ENCODE data around the gene SESN1.

Gene SESN1

DNA sequence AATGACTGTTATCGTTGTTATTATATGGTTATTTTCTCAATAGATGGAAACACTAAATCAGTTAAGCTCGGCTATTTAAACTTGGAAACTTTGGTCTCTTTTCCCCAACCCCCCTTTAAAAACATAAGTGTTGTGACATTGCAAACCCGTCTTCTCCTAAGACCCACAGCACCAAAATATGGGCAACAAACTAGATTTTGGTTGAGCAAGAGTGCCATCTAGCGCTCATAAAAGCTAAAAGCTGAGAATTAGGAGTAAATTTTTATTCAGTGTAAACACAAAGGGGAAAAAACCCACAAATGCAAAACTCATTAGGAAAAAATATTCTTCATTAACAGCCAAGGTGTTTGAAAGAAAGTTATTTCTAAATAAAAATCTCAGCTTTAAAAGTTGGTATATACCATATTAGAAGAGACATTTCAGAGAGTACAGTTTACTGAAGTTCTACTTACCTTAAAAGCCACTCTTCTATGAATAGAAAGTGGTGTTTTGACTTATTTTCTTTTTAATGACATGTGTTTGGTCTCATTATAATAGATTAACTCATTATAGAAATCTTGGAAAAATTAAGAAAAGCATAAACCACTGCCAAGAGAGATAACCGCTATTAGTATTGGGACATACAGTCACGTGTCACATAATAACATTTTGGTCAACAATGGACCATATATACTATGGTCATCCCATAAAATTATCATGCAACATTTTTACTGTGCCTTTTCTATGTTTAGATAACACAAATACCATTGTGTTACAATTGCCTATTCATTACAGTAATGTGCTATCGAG, 21.1 kb downstream of the SESN1 start:
- Histone ChIP-seq H3K27ac (no peak overlapping the region), H3K4me1 (ENCODE audit: low read depth, poor library complexity, severe bottlenecking) (peaks cover 39% of the 10 kb centered on the region), H3K79me2 (ENCODE audit: insufficient read depth, low read depth) (no peaks in the 10 kb centered on the region), H3K4me3 (IDR thresholded peaks at IDR 0.05; ENCODE audit: insufficient read depth, low read depth, low read length) (no peak overlapping the region), H3K27me3 (ENCODE audit: insufficient read depth, low read depth) (no peaks in the 10 kb centered on the region), H3K4me2 (peak overlapping the region; percentile 40), H3K9ac (no peak overlapping the region), H3K36me3 (ENCODE audit: insufficient read depth) (no peaks in the 10 kb centered on the region), H2AFZ (ENCODE audit: low read depth) (no peak overlapping the region), H4K20me1 (ENCODE audit: insufficient read depth) (no peaks in the 10 kb centered on the region)
- peak; percentile 64; the same call in 1 of the 2 replicates for TF ChIP-seq CTCF (conservative IDR thresholded peaks at IDR 0.05; ENCODE audit: low read depth, low read length)

DNA sequence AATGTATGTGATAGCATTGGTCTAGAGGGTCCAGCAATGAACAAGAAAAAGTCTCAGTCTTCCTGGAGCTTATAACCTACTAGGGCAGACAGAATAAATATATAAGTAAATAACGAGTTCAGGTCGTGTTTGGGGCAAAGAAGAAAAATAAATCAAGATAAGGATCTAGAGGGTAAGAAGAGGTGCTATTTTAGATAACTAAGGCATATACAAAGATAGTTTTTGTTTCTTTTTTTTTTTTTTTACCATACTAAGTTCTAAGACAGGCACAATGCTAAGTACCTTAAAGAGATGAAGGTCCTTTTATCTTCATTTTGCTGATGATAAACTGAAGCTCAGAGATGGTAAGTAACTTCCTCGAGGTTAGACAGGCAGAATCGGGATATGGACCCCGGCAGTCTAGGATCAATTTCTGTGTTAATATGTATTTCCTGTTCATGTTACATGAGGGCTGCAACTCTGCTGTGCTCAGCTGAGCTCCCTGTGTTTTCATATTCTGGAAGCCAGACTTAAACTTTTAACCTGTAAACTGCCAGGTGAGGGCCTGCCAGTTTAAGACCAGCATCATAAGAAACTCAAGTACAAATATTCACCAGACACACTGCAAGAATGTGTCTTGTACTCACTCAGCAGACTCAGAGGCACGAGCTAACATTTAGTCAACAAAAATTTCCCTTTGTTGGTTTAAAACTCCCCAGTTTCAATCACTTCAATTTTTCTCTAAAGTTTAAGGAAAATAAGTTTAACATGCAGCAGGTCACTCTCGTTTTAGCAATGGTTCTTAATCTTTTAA, 23.3 kb downstream of the SESN1 start:
- Histone ChIP-seq H3K4me2 (peak overlapping the region; percentile 72), H3K9ac (no peak overlapping the region; the same call in 1 of the 2 replicates), H3K4me3 (IDR thresholded peaks at IDR 0.05; ENCODE audit: insufficient read depth, low read depth, low read length) (no peak overlapping the region), H4K20me1 (ENCODE audit: insufficient read depth) (no peaks in the 10 kb centered on the region), H3K36me3 (ENCODE audit: insufficient read depth) (no peaks in the 10 kb centered on the region), H3K79me2 (ENCODE audit: insufficient read depth, low read depth) (no peaks in the 10 kb centered on the region), H3K27me3 (ENCODE audit: insufficient read depth, low read depth) (no peaks in the 10 kb centered on the region), H3K4me1 (ENCODE audit: low read depth, poor library complexity, severe bottlenecking) (peaks cover 42% of the 10 kb centered on the region), H2AFZ (ENCODE audit: low read depth) (peak overlapping the region; percentile 28; the same call in 1 of the 2 replicates), H3K27ac (0 out of 2 replicates have a peak overlapping the region, but pooled peaks have one; percentile 21)
- TF ChIP-seq CTCF (conservative IDR thresholded peaks at IDR 0.05; ENCODE audit: low read depth, low read length), result no peak

GRCh38 chr6:109069746-109070145, 24.9 kb downstream of the SESN1 start:
- H3K4me2 ChIP-seq, result no peak overlapping the region; the same call in 1 of the 2 replicates
- TF ChIP-seq CTCF (conservative IDR thresholded peaks at IDR 0.05; ENCODE audit: low read depth, low read length), result no peak
- H3K27me3 ChIP-seq (ENCODE audit: insufficient read depth, low read depth), result no peaks in the 10 kb centered on the region
- H3K79me2 ChIP-seq (ENCODE audit: insufficient read depth, low read depth), result no peaks in the 10 kb centered on the region
- H2AFZ ChIP-seq (ENCODE audit: low read depth), result no peak overlapping the region
- H3K4me1 ChIP-seq (ENCODE audit: low read depth, poor library complexity, severe bottlenecking), result peaks cover 45% of the 10 kb centered on the region
- H3K4me3 ChIP-seq (IDR thresholded peaks at IDR 0.05; ENCODE audit: insufficient read depth, low read depth, low read length), result no peak overlapping the region
- H4K20me1 ChIP-seq (ENCODE audit: insufficient read depth), result no peaks in the 10 kb centered on the region
- no peak overlapping the region for H3K27ac ChIP-seq
- no peaks in the 10 kb centered on the region for H3K36me3 ChIP-seq (ENCODE audit: insufficient read depth)
- no peak overlapping the region for H3K9ac ChIP-seq

DNA sequence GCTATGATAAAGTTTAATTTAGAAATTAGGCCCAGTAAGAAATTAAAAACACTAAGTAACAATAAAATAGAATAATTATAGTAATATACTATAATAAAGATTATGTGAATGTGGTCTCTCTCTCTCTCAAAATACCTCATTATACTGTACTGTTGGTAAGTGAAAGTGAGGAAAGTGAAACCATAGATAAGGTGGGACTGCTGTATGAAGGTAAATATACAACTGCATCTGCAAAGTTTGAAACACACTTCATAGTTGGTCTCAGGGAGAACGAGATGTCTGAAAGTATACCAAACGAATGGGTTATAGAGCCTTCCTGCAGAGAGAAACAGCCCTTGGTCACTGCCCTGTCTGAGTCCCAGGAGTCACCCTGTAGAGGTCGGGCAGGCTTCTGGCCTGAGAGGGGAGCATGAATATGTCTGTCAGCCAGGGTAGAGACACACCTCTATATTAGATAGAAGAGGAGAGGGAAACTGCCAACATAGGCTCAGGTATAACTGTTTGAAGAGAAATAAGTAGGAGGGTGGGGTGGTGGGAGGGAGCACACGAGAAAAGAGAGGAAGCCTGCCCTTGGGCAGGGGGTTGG, 31.8 kb downstream of the SESN1 start:
- H3K4me2 ChIP-seq, result no peak overlapping the region
- H3K36me3 ChIP-seq (ENCODE audit: insufficient read depth), result no peaks in the 10 kb centered on the region
- no peak for TF ChIP-seq CTCF (conservative IDR thresholded peaks at IDR 0.05; ENCODE audit: low read depth, low read length)
- no peak overlapping the region for H3K27ac ChIP-seq
- H4K20me1 ChIP-seq (ENCODE audit: insufficient read depth), result no peaks in the 10 kb centered on the region
- H3K4me3 ChIP-seq (IDR thresholded peaks at IDR 0.05; ENCODE audit: insufficient read depth, low read depth, low read length), result no peak overlapping the region
- H3K27me3 ChIP-seq (ENCODE audit: insufficient read depth, low read depth), result no peaks in the 10 kb centered on the region
- no peak overlapping the region for H3K9ac ChIP-seq
- no peak overlapping the region for H2AFZ ChIP-seq (ENCODE audit: low read depth)
- H3K4me1 ChIP-seq (ENCODE audit: low read depth, poor library complexity, severe bottlenecking), result peaks cover 39% of the 10 kb centered on the region
- H3K79me2 ChIP-seq (ENCODE audit: insufficient read depth, low read depth), result no peaks in the 10 kb centered on the region

Data from KMS-11 (cell line).